Camera-type eye (tissue), 1 donor: ENCODE results near the gene SERINC3. TPM values are rescaled to one million over a fixed set of nuclear protein-coding genes. Genes with fewer than 3 reads are reported as not detected.

Experiments
- total RNA-seq: library from RNA; depleted of rRNA; stranded (reverse); fragments of >200 nt; gene quantifications from one replicate; pipeline ENCODE4 v1.2.3, GENCODE V29; 2014

Gene SERINC3
- 51.0 TPM for total RNA-seq

DNA sequence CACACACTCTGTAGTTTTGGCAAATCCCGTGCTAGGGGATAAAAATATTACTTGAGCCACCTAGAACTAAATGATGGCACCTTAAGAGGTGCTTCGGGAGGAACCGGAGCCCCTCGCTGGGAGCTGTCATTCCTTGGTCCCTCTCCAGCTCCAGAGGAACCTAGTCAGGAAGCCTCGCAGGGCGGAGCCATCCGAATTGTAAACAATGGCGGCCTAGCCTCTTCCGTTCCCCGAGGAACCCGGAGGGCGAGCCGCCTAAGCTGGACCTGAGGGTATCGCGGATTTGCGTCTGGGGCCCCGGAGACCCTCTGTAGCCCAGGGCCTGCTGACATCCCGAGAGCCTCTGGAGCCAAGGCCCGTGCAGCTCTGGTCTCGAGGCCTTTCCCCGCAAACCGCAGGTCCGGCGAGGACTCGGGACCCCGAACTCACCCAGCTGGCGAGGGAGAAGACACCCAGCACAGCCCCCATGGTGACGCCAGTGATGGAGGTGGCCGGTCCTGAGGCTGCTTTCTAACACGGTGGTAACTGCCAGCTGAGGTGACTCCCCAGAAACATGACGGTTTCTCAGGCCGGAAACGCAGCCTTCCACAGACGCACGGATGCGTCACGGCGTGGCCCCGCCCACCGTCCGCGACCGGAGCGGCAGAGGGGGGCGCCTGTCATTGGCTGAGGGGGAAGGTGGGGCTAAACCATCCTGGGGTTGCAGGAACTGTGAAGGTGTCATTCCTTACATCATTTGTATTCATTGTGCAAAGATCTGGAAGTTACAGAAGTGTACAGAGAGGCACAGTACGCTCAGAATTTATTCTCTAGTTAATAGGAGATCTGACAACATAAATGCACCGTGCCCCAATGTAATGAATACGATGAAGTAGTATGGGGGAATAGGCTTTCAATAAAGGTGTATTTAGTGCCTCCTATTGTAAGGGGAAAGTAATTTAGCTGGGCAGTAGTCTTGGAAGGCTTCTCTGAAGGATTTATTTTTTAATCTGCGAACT lies at the start of gene SERINC3:
TSS of gene SERINC3 (minus strand) at position 587 of the 998 bp plus-strand sequence. CDS start at position 468, 119 bp downstream.

DNA sequence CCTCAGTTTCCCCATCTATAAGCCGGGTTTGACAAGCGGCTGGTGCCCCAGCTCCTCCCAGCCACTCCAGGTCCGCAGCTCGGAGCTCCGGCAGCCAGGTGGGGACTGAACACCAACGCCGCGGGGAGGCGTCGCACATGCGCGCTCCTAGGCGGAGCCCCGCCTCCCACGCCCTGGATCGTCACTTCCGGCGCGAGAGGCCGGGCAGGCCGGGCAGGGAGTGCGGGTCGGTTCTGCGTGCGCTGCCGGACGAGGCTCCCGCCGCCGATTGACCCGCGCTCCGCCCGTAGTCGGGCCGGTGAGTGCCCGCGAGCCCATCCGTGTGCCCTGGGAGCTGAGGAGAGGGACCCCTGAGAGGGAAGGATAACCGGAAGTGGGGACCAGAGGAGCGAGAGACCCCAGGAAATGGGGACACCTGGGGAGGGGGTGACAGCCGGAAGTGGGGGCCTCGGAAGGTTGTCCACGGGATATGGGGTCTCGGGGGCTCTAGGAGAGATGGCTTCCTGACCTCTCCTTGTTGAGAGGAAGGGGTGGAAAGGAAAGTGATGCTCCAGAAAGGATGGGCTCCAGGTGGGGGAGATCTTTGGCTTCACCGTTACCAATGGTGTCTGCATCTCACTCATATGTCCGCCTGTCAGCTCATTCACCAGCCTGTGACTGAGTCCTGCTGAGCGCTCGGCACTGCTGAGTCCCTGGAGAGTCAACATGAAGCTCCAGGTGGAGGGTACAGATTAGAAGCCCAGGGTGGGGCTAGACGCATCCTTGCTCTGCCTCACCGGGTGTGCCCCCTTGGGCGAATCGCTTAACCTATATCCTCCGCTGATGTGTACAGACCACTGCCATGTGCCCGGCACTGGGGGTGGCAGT lies 45.9 kb downstream of the SERINC3 start, which contains the start of gene TTPAL:
TSS of gene TTPAL (plus strand) at position 181 of the 867 bp plus-strand sequence. CDS start 4,126 bp downstream, outside the sequence.

Other genes starting within 250 kb of the SERINC3 start
- gene FITM2, start 210.9 kb downstream of the SERINC3 start, total RNA-seq = 9.3 TPM
- not detected for gene R3HDML, start 185.0 kb downstream of the SERINC3 start, total RNA-seq
- 2.3 TPM for gene HNF4A, start 166.4 kb downstream of the SERINC3 start, total RNA-seq
- 10.9 TPM for gene TTPAL, start 46.2 kb downstream of the SERINC3 start, total RNA-seq
- 54.3 TPM for gene PKIG, start 60.5 kb upstream of the SERINC3 start, total RNA-seq
- gene ADA, start 129.6 kb upstream of the SERINC3 start, total RNA-seq = 5.7 TPM
- not detected for gene CCN5, start 193.3 kb upstream of the SERINC3 start, total RNA-seq
- 1.4 TPM for gene KCNK15, start 223.8 kb upstream of the SERINC3 start, total RNA-seq